H9 (cell line): ENCODE measurements around the gene RABGAP1L. TPM values are rescaled to one million over a fixed set of nuclear protein-coding genes. Genes with fewer than 3 reads are reported as not detected.

ENCODE experiments used
- DNase-seq: peaks from one replicate; pipeline ENCODE4 v3.0.0-alpha.2; 2017
- H2AFZ ChIP-seq: one replicate; pipeline ENCODE4 v1.6.1; 2013; ENCODE audit warnings: mild to moderate bottlenecking, low read length, control low read depth, moderate library complexity
- H2AK5ac ChIP-seq: 2 replicates; pipeline ENCODE4 v1.6.1; 2013; ENCODE audit warnings: low read length, control low read depth, mixed read lengths; ENCODE audit not compliant: insufficient read length
- H2BK120ac ChIP-seq: one replicate; pipeline ENCODE4 v1.6.1; 2013; ENCODE audit warnings: low read depth, mild to moderate bottlenecking, low read length, control low read depth, inconsistent platforms; ENCODE audit not compliant: poor library complexity, severe bottlenecking
- H2BK12ac ChIP-seq: 2 replicates; pipeline ENCODE4 v1.6.1; 2013; ENCODE audit warnings: low read length, control low read depth, mixed read lengths, low read depth; ENCODE audit not compliant: insufficient read length
- H2BK15ac ChIP-seq: 2 replicates; pipeline ENCODE4 v1.6.1; 2013; ENCODE audit warnings: low read depth, low read length, control low read depth
- H2BK20ac ChIP-seq: one replicate; pipeline ENCODE4 v1.6.1; 2013; ENCODE audit warnings: low read depth, mild to moderate bottlenecking, low read length, control low read depth, inconsistent platforms; ENCODE audit not compliant: poor library complexity, severe bottlenecking
- H2BK5ac ChIP-seq: 2 replicates; pipeline ENCODE4 v1.6.1; 2013; ENCODE audit warnings: low read length, control low read depth, mixed read lengths; ENCODE audit not compliant: insufficient read length
- H3K14ac ChIP-seq: 2 replicates; pipeline ENCODE4 v1.6.1; 2013; ENCODE audit warnings: low read length, control low read depth; ENCODE audit not compliant: insufficient read depth
- H3K18ac ChIP-seq: 2 replicates; pipeline ENCODE4 v1.6.1; 2013; ENCODE audit warnings: low read depth, mild to moderate bottlenecking, mixed read lengths, low read length, control low read depth; ENCODE audit not compliant: insufficient read length
- H3K23ac ChIP-seq: 2 replicates; pipeline ENCODE4 v1.6.1; 2013; ENCODE audit warnings: low read length, control low read depth, mixed read lengths, low read depth; ENCODE audit not compliant: insufficient read length
- H3K23me2 ChIP-seq: 2 replicates; pipeline ENCODE4 v1.6.1; 2013; ENCODE audit warnings: low read depth, mild to moderate bottlenecking, mixed read lengths, low read length, control low read depth; ENCODE audit not compliant: insufficient read length, poor library complexity, severe bottlenecking
- H3K27ac ChIP-seq: 2 replicates; pipeline ENCODE4 v1.5.1; 2013; ENCODE audit warnings: low read length, control low read depth, mixed read lengths, low read depth; ENCODE audit not compliant: insufficient read length
- H3K27me3 ChIP-seq: 2 replicates; pipeline ENCODE4 v1.6.1; 2013; ENCODE audit warnings: low read length, control low read depth, inconsistent platforms; ENCODE audit not compliant: insufficient read depth
- H3K4ac ChIP-seq: 2 replicates; pipeline ENCODE4 v1.6.1; 2013; ENCODE audit warnings: low read depth, mild to moderate bottlenecking, control low read depth, inconsistent platforms, low read length, moderate library complexity
- H3K4me1 ChIP-seq: 2 replicates; pipeline ENCODE4 v1.6.1; 2013; ENCODE audit warnings: low read length, control low read depth, inconsistent platforms; ENCODE audit not compliant: insufficient read depth
- H3K4me2 ChIP-seq: 2 replicates; pipeline ENCODE4 v1.6.1; 2013; ENCODE audit warnings: low read length, control low read depth, mixed read lengths; ENCODE audit not compliant: insufficient read length, insufficient read depth
- H3K56ac ChIP-seq: 2 replicates; pipeline ENCODE4 v1.6.1; 2013; ENCODE audit warnings: low read depth, mild to moderate bottlenecking, mixed read lengths, low read length, control low read depth; ENCODE audit not compliant: insufficient read length
- H3K79me1 ChIP-seq: 2 replicates; pipeline ENCODE4 v1.6.1; 2013; ENCODE audit warnings: low read depth, mild to moderate bottlenecking, moderate library complexity, low read length, control low read depth, inconsistent platforms; ENCODE audit not compliant: insufficient read depth, poor library complexity, severe bottlenecking
- H3K79me2 ChIP-seq: 2 replicates; pipeline ENCODE4 v1.6.1; 2013; ENCODE audit warnings: low read length, control low read depth, inconsistent platforms; ENCODE audit not compliant: insufficient read depth
- H3K9ac ChIP-seq: 2 replicates; pipeline ENCODE4 v1.6.1; 2013; ENCODE audit warnings: low read length, control low read depth, mixed read lengths; ENCODE audit not compliant: insufficient read length; ENCODE audit errors: extremely low read depth
- H3K9me3 ChIP-seq: one replicate; pipeline ENCODE4 v1.6.1; 2013; ENCODE audit warnings: low read depth, low read length, inconsistent platforms; ENCODE audit not compliant: control insufficient read depth
- H3T11ph ChIP-seq: one replicate; pipeline ENCODE4 v1.6.1; 2013; ENCODE audit warnings: mild to moderate bottlenecking, low read length, control low read depth, inconsistent platforms
- H4K20me1 ChIP-seq: one replicate; pipeline ENCODE4 v1.6.1; 2013; ENCODE audit not compliant: control insufficient read depth, insufficient read length, insufficient read depth
- H4K5ac ChIP-seq: 2 replicates; pipeline ENCODE4 v1.6.1; 2013; ENCODE audit warnings: low read depth, mild to moderate bottlenecking, mixed read lengths, low read length, control low read depth; ENCODE audit not compliant: insufficient read length
- H4K8ac ChIP-seq: replicated peaks from 2 replicates; pipeline ENCODE4 v1.6.1; 2013; ENCODE audit warnings: low read length, control low read depth, mixed read lengths, low read depth; ENCODE audit not compliant: insufficient read length
- H4K91ac ChIP-seq: 2 replicates; pipeline ENCODE4 v1.6.1; 2013; ENCODE audit warnings: low read depth, mild to moderate bottlenecking, moderate library complexity, mixed read lengths, low read length, control low read depth; ENCODE audit not compliant: insufficient read length
- H3K27ac Mint-ChIP-seq, 3 experiments: 2 replicates in 2 of 3; 3 replicates in 1 of 3; pipeline ENCODE4 v1.8.0; 2020 to 2021; ENCODE audit warnings: mixed read lengths in 3 of 3, mild to moderate bottlenecking in 1 of 3, moderate library complexity in 1 of 3
- H3K27me3 Mint-ChIP-seq: 2 replicates; pipeline ENCODE4 v1.8.0; 2021; ENCODE audit warnings: low read depth, mild to moderate bottlenecking, moderate library complexity, mixed read lengths
- H3K36me3 Mint-ChIP-seq, 3 experiments: 2 replicates in 2 of 3; 3 replicates in 1 of 3; pipeline ENCODE4 v1.8.0; 2020 to 2021; ENCODE audit warnings: low read depth in 3 of 3, mixed read lengths in 3 of 3; ENCODE audit not compliant: insufficient read depth in 1 of 3
- H3K4me1 Mint-ChIP-seq, 2 experiments: 2 replicates each; pipeline ENCODE4 v1.8.0; 2020; ENCODE audit warnings: mixed read lengths in 2 of 2
- H3K4me3 Mint-ChIP-seq, 2 experiments: 2 replicates in 1 of 2; 3 replicates in 1 of 2; pipeline ENCODE4 v1.8.0; 2020 to 2021; ENCODE audit warnings: mild to moderate bottlenecking in 2 of 2, mixed read lengths in 2 of 2, moderate library complexity in 1 of 2
- H3K9me3 Mint-ChIP-seq, 2 experiments: 2 replicates in 1 of 2; 3 replicates in 1 of 2; pipeline ENCODE4 v1.8.0; 2020; ENCODE audit warnings: mild to moderate bottlenecking in 2 of 2, mixed read lengths in 2 of 2, moderate library complexity in 1 of 2
- CTCF ChIP-seq: fragments of 200-600 bp; sonication (generic); conservative IDR thresholded peaks from 3 replicates; pipeline ENCODE4 v1.8.0; 2021; ENCODE audit warnings: antibody characterized with exemption, mild to moderate bottlenecking
- WGBS: extraction: QIAGEN DNeasy Blood & Tissue Kit; methylation state at CpG from one replicate; pipeline ENCODE4 v1.1.7; 2013; ENCODE audit warnings: missing lambda C conversion rate, low lambda C conversion rate, mixed read lengths; ENCODE audit not compliant: insufficient read length; ENCODE audit errors: extremely low coverage; 5-methylcytosine and 5-hydroxymethylcytosine counted together
- total RNA-seq: library from RNA; stranded (reverse); gene quantifications from 2 replicates; pipeline ENCODE4 v1.2.1, GENCODE V29; 2021

The RABGAP1L gene
- total RNA-seq, 1 experiment from 2014 or later, result 147 TPM

- H3K27ac Mint-ChIP-seq, result no peak overlapping the region
- Histone ChIP-seq H2BK15ac (no peak overlapping the region), H2AK5ac (no peak overlapping the region), H4K8ac (no peak overlapping the region), H3K4me2 (no peak overlapping the region), H3K9ac (no peak overlapping the region), H3T11ph (no peak overlapping the region), H3K18ac (no peak overlapping the region), H3K4me1 (no peaks in the 10 kb centered on the region), H2BK120ac (no peak overlapping the region), H2AFZ (no peak overlapping the region), H3K23ac (no peak overlapping the region), H4K20me1 (no peaks in the 10 kb centered on the region), H3K14ac (no peak overlapping the region), H3K9me3 (no peaks in the 10 kb centered on the region), H2BK5ac (no peak overlapping the region), H3K56ac (no peak overlapping the region), H3K4ac (no peak overlapping the region), H2BK20ac (no peak overlapping the region), H4K5ac (no peak overlapping the region), H4K91ac (no peak overlapping the region), H3K79me2 (no peaks in the 10 kb centered on the region), H3K27me3 (no peaks in the 10 kb centered on the region), H3K27ac (no peak overlapping the region), H3K23me2 (no peaks in the 10 kb centered on the region), H2BK12ac (no peak overlapping the region), H3K79me1 (no peaks in the 10 kb centered on the region)
- no peaks in the 10 kb centered on the region for H3K4me1 Mint-ChIP-seq
- H3K36me3 Mint-ChIP-seq, result peaks cover 15 to 22% (median 16%) of the 10 kb centered on the region in 3 experiments
- no peak overlapping the region for H3K4me3 Mint-ChIP-seq
- WGBS, result no CpG with 5 or more reads among the region's 1 CpG
- TF ChIP-seq CTCF, result no peak
- DNase-seq, result no peak
- no peaks in the 10 kb centered on the region for H3K27me3 Mint-ChIP-seq
- peaks cover 6 to 9% of the 10 kb centered on the region in 2 experiments for H3K9me3 Mint-ChIP-seq
Observed at GRCh38 chr1:174224641-174225040, 65.3 kb downstream of the RABGAP1L start.
